Parietal lobe (tissue), 2 donors: Measurements from ENCODE around the gene CDKN1A. TPM values are rescaled to one million over a fixed set of nuclear protein-coding genes. Genes with fewer than 3 reads are reported as not detected.

Source experiments
- small RNA-seq: library from RNA; depleted of rRNA; stranded (forward); fragments of <200 nt; gene quantifications from one replicate; pipeline ENCODE3, GENCODE V24; 2014; ENCODE audit warnings: low replicate concordance
- total RNA-seq: library from RNA; depleted of rRNA; stranded (reverse); fragments of >200 nt; gene quantifications from one replicate; pipeline ENCODE4 v1.2.3, GENCODE V29; 2014

Gene CDKN1A
- 1.3 TPM for total RNA-seq

GRCh38 chr6:36678488-36679042 is at the start of gene CDKN1A:
TSS of gene CDKN1A (plus strand) at chr6:36678714. CDS start at chr6:36684102, 5,388 bp downstream.

GRCh38 chr6:36697481-36697903 is 19.0 kb downstream of the CDKN1A start, which contains the start of gene RAB44:
TSS of gene RAB44 (plus strand) at chr6:36697826. CDS start at chr6:36704236, 6,410 bp downstream.

Small RNAs within 50 kb of the gene (small RNA-seq; reads per million reads assigned to genes)
- gene RF00019 (not detected), gene RNU1-88P (1.3 reads per million, percentile 75 among the genes with 10 or more reads in this experiment)

Other genes starting within 250 kb of the CDKN1A start
- not detected for gene PXT1, start 235.9 kb upstream of the CDKN1A start, total RNA-seq
- 68.5 TPM for gene KCTD20, start 235.7 kb upstream of the CDKN1A start, total RNA-seq
- gene STK38, start 131.2 kb upstream of the CDKN1A start, total RNA-seq, result 22.8 TPM
- gene SRSF3, start 84.4 kb upstream of the CDKN1A start, total RNA-seq, result 255 TPM
- not detected for gene RAB44, start 19.1 kb downstream of the CDKN1A start, total RNA-seq
- 15.3 TPM for gene CPNE5, start 160.7 kb downstream of the CDKN1A start, total RNA-seq
- gene PPIL1, start 196.1 kb downstream of the CDKN1A start, total RNA-seq, result 30.7 TPM
- 34.1 TPM for gene C6orf89, start 207.2 kb downstream of the CDKN1A start, total RNA-seq